Measurements from ENCODE around the gene FAM20B. TPM values are rescaled to one million over a fixed set of nuclear protein-coding genes. Genes with fewer than 3 reads are reported as not detected.

The FAM20B gene
- total and polyA plus RNA-seq, 2 of the 8 experiments (the other 6 are each of a cell fraction or from before 2014, with no cell fraction given): 8.3 to 36.6 TPM

GRCh38 chr1:179025975-179026812, 500 bp downstream of the FAM20B start (continued):
- TF ChIP-seq, protein P1, sequence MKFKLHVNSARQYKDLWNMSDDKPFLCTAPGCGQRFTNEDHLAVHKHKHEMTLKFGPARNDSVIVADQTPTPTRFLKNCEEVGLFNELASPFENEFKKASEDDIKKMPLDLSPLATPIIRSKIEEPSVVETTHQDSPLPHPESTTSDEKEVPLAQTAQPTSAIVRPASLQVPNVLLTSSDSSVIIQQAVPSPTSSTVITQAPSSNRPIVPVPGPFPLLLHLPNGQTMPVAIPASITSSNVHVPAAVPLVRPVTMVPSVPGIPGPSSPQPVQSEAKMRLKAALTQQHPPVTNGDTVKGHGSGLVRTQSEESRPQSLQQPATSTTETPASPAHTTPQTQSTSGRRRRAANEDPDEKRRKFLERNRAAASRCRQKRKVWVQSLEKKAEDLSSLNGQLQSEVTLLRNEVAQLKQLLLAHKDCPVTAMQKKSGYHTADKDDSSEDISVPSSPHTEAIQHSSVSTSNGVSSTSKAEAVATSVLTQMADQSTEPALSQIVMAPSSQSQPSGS (IDR thresholded peaks at IDR 0.05; ENCODE audit: low read length): no peak
- TF ChIP-seq BRCA1 (IDR thresholded peaks at IDR 0.05; ENCODE audit: low read depth, low read length) (no peak), POLR2A (IDR thresholded peaks at IDR 0.05; ENCODE audit: control extremely low read depth in 1 of 2, low read depth in 2 of 2, low read length in 2 of 2) (peak; percentile 54 to 83), TAF1 (IDR thresholded peaks at IDR 0.05; ENCODE audit: low read depth, low read length) (peak; percentile 71), RBBP5 (IDR thresholded peaks at IDR 0.05; ENCODE audit: borderline replicate concordance, low read depth, low read length) (peak; percentile 86; the same call in 1 of the 2 replicates), KDM5A (IDR thresholded peaks at IDR 0.05; ENCODE audit: low read length) (no peak)
